Measurements from ENCODE around the gene SEPHS1. TPM values are rescaled to one million over a fixed set of nuclear protein-coding genes. Genes with fewer than 3 reads are reported as not detected.
A peak's percentile ranks its signal among the peaks of the same experiment; 100 is the strongest.

Gene SEPHS1
- total RNA-seq, 1 donor from 2014 or later: 127 TPM

DNA sequence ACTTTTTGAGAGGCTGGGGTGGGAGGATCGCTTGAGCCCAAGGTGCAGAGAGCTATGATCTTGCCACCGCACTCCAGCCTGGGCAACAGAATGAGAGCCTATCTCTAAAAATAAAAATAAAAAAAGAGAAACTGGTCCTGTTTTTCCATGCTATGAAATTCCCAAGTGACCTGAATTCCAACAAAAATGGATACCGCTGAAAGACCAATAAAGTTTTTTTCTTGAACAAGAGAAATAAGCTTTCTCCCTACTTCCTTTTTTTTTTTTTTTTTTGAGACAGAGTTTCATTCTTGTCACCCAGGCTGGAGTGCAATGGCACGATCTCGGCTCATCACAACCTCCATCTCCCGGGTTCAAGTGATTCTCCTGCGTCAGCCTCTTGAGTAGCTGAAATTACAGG, 12.5 kb upstream of the SEPHS1 start:
- no peak for DNase-seq (ENCODE audit: low spot score, unreplicated experiment)
- H3K27ac Mint-ChIP-seq: no peak overlapping the region
- no peak overlapping the region for H3K4me3 Mint-ChIP-seq (ENCODE audit: low read depth)
- no peaks in the 10 kb centered on the region for H3K36me3 Mint-ChIP-seq (ENCODE audit: insufficient read depth)
- H3K27me3 Mint-ChIP-seq: peaks cover 14% of the 10 kb centered on the region
- H3K4me1 Mint-ChIP-seq (ENCODE audit: low read depth): no peaks in the 10 kb centered on the region
- TF ChIP-seq, protein P1, sequence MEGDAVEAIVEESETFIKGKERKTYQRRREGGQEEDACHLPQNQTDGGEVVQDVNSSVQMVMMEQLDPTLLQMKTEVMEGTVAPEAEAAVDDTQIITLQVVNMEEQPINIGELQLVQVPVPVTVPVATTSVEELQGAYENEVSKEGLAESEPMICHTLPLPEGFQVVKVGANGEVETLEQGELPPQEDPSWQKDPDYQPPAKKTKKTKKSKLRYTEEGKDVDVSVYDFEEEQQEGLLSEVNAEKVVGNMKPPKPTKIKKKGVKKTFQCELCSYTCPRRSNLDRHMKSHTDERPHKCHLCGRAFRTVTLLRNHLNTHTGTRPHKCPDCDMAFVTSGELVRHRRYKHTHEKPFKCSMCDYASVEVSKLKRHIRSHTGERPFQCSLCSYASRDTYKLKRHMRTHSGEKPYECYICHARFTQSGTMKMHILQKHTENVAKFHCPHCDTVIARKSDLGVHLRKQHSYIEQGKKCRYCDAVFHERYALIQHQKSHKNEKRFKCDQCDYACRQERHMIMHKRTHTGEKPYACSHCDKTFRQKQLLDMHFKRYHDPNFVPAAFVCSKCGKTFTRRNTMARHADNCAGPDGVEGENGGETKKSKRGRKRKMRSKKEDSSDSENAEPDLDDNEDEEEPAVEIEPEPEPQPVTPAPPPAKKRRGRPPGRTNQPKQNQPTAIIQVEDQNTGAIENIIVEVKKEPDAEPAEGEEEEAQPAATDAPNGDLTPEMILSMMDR (IDR thresholded peaks at IDR 0.05; ENCODE audit: unreplicated experiment): no peak
- no peaks in the 10 kb centered on the region for H3K9me3 Mint-ChIP-seq (ENCODE audit: low read depth)

DNA sequence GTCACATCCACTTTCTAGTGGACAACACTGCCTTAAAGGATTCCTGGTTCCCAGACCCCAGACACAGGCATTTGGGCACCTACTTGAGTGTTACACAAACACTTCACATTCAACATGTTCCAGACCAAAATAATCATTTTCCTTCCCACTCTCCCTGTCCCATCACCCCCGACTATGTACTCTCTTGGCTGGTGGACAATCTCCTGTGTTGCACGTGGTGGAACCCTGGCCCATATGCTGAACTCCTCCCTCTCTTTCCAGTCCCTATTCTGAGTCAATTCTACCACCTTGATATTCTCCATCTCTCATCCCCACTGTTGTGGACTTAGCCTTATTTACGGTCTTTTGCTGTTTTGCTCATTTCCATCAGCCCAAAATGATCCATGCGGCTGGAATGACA, 8.3 kb upstream of the SEPHS1 start:
- Mint-ChIP-seq H3K27me3 (peaks cover 33% of the 10 kb centered on the region), H3K27ac (peak overlapping the region; percentile 4), H3K4me1 (ENCODE audit: low read depth) (no peaks in the 10 kb centered on the region), H3K9me3 (ENCODE audit: low read depth) (no peaks in the 10 kb centered on the region), H3K4me3 (ENCODE audit: low read depth) (no peak overlapping the region), H3K36me3 (ENCODE audit: insufficient read depth) (no peaks in the 10 kb centered on the region)
- TF ChIP-seq, protein P1 (IDR thresholded peaks at IDR 0.05; ENCODE audit: unreplicated experiment): no peak
- no peak for DNase-seq (ENCODE audit: low spot score, unreplicated experiment)

DNA sequence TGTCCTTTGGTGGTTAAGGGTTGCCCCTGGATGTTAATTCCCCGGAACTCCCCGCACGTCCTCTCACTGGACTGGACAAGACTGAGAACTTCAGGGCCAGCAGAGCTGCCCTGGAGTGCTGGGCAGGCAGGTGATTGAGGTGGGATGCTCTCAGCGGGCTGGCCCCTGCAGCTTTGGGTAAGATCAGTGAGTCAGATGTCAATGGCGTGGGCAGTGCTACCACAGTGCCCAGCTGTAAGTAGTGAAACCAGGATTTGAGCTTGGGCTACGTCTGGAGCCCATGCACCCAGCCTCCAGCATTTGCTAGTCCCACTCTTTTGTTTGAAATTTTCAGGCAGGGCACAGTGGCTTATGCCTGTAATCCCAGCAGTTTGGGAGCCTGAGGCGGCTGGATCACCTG, 6.7 kb upstream of the SEPHS1 start:
- H3K9me3 Mint-ChIP-seq (ENCODE audit: low read depth): no peaks in the 10 kb centered on the region
- DNase-seq (ENCODE audit: low spot score, unreplicated experiment): no peak
- H3K27ac Mint-ChIP-seq: no peak overlapping the region
- TF ChIP-seq, protein P1 (IDR thresholded peaks at IDR 0.05; ENCODE audit: unreplicated experiment): no peak
- H3K4me1 Mint-ChIP-seq (ENCODE audit: low read depth): peaks cover 4% of the 10 kb centered on the region
- no peaks in the 10 kb centered on the region for H3K36me3 Mint-ChIP-seq (ENCODE audit: insufficient read depth)
- peaks cover 49% of the 10 kb centered on the region for H3K27me3 Mint-ChIP-seq
- H3K4me3 Mint-ChIP-seq (ENCODE audit: low read depth): no peak overlapping the region

DNA sequence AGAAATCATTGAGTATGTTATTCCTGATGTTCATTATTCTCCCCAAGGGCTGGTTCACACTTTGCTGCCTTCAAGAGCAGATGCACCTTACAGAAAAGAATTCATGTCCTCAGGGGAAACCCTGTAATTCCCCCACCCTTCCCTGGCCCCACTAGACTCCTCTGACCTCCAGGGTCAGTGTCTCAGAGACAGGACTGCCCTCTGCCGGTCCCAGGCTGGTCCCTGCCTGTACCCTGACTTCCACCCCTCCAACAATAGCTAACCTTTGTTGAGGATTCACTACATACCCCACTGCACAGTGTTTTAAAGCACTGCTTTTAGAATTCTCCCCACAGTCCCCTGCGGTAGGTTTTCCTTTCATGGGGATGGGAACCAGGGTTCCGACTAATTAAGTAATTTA, 4.4 kb upstream of the SEPHS1 start:
- H3K36me3 Mint-ChIP-seq (ENCODE audit: insufficient read depth): no peaks in the 10 kb centered on the region
- peaks cover 9% of the 10 kb centered on the region for H3K4me1 Mint-ChIP-seq (ENCODE audit: low read depth)
- H3K4me3 Mint-ChIP-seq (ENCODE audit: low read depth): no peak overlapping the region
- no peak for DNase-seq (ENCODE audit: low spot score, unreplicated experiment)
- no peak overlapping the region for H3K27ac Mint-ChIP-seq
- H3K27me3 Mint-ChIP-seq: peaks cover 45% of the 10 kb centered on the region
- TF ChIP-seq, protein P1 (IDR thresholded peaks at IDR 0.05; ENCODE audit: unreplicated experiment): no peak
- no peaks in the 10 kb centered on the region for H3K9me3 Mint-ChIP-seq (ENCODE audit: low read depth)

DNA sequence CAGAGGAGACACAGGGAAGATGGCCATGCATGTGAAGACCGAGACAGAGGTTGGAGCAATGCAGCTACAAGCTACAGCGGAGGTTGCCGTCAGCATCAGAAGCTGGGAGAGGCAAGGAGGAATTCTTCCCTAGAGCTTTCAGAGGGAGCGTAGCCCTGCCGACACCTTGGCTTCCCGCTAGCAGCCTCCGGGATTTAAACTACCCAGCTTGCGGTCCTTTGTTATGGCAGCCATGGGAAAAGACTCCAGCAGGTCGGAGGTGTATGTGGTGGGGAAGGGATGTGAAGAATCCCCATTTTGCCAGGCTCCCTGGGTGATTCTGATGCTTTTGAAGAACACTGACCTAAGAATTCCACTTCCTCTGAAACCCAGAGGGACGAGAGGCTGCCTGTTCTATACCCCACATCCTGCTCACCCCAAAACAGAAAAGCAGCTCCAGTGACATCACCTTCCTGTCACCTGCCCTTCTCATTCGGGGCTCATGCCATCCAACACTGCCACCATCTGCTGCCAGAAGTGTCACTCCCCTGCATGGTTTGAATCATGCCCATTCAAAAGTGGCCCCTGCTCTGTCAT, 3.3 kb upstream of the SEPHS1 start:
- TF ChIP-seq, protein P1 (IDR thresholded peaks at IDR 0.05; ENCODE audit: unreplicated experiment): no peak
- peaks cover 43% of the 10 kb centered on the region for H3K27me3 Mint-ChIP-seq
- no peaks in the 10 kb centered on the region for H3K36me3 Mint-ChIP-seq (ENCODE audit: insufficient read depth)
- no peak overlapping the region for H3K4me3 Mint-ChIP-seq (ENCODE audit: low read depth)
- DNase-seq (ENCODE audit: low spot score, unreplicated experiment): no peak
- H3K9me3 Mint-ChIP-seq (ENCODE audit: low read depth): no peaks in the 10 kb centered on the region
- H3K4me1 Mint-ChIP-seq (ENCODE audit: low read depth): peaks cover 12% of the 10 kb centered on the region
- no peak overlapping the region for H3K27ac Mint-ChIP-seq

Measured in progenitor cell of endocrine pancreas (in vitro differentiated cells).